Fibroblast of skin of back (primary cell): ENCODE measurements around the gene DNAJC16.

Experiments used
- DNase-seq: peaks from one replicate; pipeline ENCODE4 v3.0.0-alpha.2; 2013

DNAJC16 gene

DNA sequence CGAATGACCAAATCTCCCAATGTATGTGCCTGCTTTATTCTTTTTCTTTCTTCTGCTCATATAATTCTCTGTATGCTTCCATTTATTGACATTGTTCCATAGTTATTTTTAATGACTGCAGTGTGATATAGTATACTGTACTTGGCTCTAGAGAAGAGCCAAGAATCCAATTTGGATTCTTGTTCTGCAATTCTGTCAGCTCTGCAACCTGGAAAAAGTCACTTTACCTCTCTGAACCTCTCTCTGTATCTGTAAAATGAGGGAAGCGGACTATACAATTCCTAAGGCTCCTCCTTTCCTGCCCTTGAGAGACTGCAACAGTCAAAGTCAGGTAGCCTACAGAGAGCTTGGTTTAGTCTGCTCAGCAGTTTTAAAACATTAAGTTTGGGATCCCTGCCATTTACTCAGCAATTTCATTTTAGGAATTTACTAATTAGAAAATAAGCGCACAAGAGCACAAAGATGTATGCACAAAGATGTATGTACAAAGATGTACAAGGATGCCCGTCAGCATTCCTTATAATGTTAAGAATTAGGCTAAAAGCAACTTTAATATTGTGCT lies 14.7 kb downstream of the DNAJC16 start:
- DNase-seq = no peak

DNA sequence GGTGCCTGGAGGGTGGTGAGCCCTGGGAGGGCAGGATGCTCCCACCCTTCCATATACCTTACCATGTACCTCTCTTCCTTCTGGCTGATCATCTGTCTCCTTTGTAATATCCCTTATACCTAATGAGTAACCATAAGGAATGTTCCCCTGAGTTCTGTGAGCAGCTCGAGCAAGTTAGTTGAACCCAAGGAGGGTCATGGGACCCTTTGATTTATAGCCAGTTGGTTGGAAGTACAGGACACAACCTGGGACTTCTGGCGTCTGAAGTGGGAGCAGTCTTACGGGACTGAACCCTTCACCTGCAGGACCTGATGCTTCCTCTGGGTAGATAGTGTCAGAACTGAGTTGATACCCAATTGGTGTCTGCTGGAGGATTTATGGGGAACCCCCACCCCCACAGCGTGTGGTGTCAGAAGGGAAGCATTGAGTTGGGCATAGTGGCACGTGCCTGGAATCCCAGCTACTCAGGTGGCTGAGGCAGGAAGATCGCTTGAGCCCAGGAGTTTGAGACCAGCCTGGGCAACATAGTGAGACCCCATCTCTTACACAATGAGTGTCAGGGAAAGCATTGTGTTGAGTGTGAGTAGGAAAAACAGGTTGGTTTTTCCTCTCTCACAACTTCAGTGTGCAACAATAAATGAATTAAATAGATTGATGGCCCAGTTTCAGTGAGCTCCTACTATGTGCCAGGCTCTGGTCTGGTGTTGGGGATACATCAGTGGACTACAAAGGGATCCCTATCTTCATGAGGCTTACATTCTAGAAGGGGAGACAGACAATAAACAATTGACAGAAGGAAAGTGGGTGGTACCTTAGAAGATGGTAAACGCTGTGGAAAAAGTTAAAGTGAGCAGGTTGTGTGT lies 16.0 kb downstream of the DNAJC16 start:
- no peak for DNase-seq

DNA sequence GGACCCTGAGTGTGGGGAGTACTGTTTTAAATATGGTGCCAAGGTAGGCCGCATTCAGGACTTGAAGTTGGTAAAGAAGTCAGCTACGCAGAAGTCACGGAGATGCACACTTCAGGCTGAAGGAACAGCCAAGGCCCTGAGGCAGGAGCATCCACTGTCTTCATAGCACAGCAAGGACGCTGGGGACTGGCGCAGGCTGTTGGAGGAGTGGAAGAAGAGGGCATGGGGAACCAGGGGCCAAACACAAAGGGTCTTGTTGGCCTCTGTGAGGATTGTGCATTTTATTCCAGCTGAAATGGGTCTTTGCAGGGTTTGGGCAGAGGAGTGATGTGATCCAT lies 16.6 kb downstream of the DNAJC16 start:
- DNase-seq = no peak

DNA sequence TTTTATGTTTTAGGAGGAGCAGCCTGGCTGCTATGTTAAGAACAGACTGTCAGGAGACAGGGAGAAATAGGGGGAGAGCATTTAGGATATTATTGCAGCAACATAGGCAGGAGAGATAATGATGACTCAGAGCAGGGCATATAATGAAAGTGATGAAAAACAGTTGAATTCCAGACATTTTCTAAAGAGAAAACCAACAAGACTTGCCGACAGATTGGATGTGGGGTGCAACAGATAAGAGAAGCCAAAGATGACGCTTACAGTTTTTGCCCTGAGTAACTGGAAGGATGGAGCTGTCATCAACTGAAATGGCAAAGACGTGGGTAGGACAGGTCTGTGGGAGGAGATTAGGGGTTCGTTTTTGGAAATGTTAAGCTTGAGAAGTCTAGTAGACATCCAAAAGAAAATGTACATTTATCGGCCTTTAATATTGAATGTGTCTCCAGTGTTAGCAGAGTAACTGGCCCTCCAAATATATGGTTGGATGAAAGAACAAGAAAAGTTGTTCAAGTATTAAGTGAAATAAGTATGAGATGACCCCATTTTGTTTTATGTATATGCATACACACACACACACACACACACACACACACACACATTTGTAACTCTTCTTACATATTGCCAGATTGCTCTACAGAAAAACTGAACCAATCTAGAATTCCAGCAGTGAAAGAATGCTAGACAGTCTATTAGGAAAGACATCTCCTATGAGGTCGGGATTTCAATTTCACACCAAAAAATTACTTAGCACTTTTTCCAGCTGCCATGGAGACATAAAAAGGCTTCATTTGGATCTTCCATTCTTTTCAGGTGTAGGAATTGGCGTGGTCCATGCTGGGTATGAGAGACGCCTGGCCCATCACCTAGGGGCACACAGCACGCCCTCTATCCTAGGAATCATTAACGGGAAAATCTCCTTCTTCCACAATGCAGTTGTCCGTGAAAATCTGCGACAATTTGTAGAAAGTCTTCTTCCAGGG lies 17.2 kb downstream of the DNAJC16 start:
- DNase-seq = peak; percentile 78

DNA sequence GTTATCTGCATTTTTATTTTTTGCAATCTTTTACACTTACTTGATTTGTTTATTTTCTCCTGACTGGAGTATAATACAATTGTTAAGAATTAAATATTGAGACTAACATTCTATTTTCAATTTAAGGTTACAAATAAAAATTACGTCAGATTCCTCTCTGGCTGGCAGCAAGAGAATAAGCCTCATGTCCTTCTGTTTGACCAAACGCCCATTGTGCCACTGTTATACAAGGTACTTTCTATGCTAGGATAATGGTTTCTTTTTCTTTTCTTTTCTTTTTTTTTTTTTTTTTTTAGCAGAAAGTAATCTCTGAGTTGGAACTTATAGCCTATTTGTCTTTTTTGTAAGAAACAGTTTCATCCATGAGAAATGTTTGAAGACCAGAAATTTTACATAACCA lies 20.0 kb downstream of the DNAJC16 start:
- DNase-seq = no peak

DNA sequence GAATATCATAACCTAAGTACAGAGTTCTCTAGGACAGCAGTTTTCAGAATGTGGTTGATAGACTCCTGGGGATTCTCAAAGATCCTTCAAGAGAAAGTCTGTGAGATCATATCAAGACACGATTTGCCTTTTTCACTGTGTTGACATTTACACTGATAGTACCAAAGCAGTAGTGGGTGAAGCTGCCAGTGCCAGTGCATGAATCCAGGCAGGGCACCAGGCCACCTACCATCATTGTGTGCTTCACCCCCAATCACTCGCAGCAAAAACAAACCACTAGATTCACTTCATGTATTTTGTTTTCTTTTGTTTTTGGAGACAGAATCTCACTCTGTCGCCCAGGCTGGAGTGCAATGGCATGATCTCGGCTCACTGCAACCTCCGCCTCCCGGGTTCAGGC lies 23.9 kb downstream of the DNAJC16 start:
- no peak for DNase-seq

DNA sequence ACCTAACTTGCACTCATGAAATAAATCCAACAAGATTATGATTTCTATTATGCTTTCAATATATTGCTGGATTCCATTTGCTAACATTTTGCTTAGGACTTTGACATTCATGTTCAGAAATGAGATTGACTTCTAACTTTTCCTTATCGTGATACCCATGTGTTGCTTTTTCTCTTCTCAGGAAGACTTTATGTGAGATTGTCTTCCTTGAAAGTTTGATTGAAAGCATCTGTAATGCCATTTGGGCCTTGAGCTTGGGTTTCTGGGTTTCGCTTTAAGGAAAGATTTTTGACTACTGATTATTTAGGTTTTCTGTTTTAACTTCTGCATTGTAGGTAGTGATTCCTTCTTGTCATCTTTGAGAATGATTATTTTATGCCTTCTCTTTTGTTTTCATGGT lies 30.4 kb downstream of the DNAJC16 start:
- no peak for DNase-seq

DNA sequence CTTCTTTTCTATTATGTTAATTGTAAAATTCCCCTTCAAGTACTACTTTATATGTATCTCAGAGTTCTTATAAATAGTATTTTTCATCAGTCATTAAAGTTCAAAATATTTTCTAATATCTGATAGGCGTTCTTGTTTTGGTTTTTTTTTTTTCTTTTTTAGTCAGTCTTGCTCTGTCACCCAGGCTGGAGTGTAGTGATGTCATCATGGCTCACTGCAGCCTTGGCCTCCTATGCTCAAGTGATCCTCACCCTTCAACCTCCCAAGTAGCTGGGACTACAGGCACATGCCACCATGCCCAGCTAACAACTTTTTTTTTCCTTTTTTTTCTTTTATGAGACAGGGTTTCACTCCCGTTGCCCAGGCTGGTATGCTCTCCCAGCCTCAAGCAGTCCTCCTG lies 30.9 kb downstream of the DNAJC16 start:
- no peak for DNase-seq

DNA sequence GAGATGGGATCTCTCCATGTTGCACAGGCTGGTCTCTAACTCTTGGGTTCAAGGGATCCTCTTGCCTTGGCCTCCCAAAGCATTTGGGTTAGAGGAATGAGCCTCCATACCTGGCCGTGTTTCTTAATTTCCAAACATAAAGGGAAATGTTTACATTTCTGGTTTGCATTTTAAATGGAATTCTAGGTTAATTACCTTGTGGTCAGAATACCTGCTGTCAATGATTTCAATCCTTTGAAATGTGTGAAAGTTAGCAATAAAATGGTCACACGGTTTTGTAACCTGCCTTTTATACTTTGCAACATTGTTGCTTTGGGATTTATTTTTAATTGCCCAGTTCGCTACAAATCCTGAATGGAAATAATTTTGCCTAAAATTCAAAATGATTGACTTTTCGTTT lies 31.9 kb downstream of the DNAJC16 start:
- no peak for DNase-seq

DNA sequence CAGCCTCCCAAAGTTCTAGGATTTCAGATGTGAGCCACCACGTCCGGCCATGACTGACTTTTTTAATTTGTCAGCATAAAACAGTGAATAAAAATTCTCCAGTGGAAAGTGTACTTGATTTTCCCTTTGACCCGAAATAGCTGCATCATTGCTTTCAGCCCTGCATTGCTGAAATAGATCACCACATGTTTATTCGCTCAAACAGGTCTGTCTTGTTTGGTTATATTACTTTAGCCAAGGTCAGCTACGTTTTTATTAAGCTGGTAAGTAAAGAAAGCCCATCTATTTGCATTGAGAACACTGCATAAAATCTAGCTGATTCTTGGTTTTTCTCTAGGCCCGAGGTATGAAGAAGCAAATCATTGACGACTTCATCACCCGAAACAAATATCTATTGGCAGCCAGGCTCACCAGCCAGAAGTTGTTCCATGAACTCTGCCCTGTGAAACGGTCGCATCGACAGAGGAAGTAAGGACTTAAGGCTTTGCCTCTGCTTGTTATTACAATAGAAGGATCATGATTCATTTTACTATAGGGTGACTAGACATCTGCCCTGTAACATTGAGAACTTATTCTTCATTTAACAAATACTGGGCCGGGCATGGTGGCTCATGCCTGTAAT lies 32.7 kb downstream of the DNAJC16 start:
- no peak for DNase-seq

DNA sequence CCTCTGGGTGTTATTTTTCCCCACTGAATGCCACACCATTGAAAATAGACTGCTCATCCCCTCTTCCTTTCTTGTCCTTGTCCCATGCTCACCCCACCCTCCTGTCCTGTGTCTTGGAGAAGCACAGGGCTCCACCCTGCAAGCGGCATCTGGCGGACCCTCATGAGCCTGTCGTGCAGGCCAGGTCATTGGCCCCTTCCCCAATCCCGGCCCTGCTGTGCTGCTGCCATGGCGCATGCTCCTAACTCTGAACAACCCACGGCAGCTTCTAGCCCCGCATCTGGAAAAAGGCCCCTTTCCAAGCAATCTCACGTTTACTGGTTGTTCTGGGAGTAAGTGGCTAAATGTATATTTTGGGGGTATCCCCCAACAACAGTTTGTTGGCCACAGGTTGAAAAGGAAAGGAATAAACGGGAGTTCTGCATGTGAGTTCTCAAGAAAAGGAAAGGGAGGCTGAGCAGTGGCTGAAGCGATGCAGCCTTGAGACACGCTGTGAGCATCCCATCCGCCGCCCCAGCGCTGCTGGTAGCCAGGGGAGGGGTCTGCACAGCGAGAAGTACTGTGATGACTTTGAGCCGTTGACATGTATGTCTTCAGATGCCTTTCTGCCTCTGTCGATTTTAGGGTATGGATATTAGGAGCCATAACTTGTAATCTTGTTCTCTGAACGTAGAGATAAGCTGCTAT lies 41.9 kb downstream of the DNAJC16 start:
- DNase-seq = no peak

DNA sequence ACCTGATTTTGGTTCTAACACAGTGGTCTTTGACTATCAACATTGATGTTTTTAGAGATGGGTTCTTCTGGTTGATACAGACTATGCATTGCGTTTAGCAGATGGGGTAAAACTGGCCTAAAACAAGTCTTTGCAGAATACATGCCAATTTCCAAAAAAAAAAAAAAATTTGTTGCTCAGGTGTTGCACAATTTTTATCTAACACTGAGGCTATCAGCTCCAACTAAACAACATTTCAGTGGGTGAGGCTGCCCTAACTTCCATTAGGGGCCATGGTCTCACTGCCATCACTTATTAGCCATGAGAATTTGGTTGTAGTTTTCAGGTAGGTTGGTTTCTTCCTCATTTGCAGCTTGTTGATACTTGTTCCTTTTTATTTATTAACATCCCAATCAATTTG lies 44.2 kb downstream of the DNAJC16 start:
- no peak for DNase-seq

DNA sequence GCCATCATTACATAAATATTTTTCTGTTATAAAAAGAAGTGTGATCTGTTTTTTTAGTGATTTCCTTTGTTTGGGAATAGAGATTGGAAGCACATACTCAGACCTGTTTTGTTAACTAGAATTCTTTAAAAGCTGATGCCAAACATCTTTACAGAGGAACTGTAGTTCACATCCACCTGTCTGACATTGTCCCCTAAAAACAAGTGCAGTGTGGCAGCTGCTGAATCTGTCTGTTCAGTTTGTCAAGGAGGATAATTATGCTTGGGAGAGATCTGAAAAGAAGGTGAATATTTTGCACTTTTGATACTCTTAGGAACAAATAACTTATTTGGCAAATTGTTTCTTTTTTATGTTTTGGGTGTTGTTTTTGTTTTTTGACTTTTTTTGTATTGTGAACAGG lies 44.6 kb downstream of the DNAJC16 start:
- DNase-seq = no peak

DNA sequence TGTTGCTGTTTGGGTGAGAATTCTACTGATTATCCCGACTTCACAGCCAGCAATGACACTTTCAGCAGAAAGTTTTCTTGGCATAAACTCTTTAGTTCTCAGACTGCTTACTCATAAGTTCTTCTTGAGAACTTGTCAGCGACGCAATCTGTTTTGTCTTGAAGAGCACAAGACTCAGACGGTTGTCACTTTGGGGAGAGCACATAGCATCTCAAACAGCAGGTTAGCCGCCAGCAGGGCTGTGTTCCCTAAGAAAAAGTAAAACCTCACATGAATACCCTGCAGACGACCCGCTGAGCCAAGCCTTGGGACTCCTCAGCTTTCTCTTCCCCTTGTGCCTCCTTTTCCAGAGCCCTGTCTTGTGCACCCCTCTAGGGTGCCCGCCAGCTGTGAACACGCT lies 46.8 kb downstream of the DNAJC16 start:
- DNase-seq = peak; percentile 59

DNA sequence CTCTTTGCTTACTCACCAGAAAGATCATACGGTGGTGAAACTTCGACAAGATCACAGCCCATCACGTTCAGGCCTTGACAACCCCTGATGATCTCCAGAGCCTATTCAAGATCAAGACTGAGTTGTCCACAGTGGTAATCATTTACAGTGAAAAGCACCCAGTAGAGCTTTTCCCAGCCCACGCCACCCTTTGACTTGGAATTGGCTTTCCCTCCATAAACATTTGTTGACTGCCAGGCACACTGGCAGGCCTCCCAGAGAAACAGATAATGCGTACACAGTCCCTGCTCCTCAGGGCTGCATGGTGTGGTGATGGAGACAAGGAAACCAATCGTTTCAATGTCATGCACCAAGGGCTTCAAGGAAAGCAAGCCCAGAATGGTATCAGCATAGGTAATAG lies 48.1 kb downstream of the DNAJC16 start:
- DNase-seq = no peak

DNA sequence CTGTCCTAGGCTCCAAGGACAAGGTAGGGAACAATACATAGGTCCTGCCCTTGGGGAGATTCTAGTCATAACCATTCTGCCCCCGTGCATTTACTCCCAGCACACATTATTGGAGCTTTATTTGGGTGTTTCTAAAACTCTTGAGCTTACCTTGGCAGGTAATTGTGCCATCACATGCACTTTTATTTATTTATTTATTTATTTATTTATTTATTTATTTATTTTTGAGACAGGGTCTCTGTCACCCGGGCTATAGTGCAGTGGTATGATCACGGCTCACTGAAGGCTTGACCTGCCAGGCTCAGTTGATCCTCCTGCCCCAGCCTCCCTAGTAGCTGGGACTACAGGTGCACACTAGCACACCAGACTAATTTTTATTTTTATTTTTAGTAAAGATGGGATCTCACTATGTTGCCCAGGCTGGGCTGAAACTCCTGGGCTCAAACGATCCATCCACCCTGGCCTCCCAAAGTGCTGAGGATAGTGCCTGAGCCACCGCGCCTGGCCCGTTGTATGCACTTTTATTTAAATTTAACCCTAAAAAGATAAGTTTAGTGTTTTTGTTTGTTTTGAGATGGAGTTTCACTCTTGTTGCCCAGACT lies 49.0 kb downstream of the DNAJC16 start:
- DNase-seq = no peak

DNA sequence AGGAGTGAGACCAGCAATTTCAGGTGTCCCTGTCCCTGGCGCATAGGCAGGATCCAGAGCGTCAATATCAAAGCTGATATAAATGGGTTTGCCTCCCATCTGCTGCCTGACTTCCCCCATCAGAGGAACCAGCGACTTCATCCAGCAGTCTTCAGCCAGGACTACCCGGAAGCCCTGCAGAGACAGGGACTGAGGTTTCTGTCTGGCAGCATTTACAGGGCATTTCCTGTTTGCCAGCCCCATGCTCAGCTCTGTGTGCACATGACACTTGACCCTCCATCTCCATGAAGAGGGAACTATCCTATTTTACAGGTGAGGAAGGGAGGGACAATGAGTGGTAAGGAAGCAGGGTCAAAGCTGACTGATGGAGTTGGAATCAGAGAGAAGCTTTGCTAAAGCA lies 51.0 kb downstream of the DNAJC16 start:
- DNase-seq = peak; percentile 2

DNA sequence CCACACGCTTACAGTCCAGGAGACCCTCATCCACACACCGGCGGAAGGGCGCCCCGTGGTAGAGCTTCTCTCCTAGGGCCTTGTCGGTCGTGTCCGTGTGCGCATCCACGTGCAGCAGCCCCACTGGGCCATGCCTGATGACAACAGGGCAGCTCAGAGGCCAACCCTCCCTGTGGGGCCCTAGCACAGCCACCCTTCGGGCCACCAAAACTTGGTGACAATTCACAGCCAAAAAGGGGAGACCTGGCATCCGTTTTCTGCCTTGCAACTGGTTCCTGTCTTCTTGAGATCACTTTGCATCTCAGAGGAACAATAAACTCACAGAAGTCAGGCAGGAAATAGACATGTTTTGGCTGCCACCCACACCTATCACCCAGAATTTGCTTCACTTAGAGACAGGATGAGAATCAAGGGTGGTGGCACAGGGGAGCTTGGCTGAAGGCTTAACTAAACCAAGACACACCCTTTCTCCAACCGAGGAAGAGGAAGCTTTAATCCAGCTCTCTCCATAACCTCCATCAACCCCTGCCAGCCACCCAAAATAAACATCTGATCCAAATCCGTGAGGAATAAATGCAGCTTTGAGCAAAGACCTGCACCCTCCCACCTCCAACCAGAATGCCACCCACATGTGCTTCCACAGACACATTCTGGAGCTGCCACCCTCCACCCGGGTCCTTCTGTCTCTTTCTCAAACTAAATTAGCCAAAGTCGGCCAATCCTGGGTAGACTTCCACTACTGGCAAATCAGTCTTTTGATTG lies 52.5 kb downstream of the DNAJC16 start:
- no peak for DNase-seq

DNA sequence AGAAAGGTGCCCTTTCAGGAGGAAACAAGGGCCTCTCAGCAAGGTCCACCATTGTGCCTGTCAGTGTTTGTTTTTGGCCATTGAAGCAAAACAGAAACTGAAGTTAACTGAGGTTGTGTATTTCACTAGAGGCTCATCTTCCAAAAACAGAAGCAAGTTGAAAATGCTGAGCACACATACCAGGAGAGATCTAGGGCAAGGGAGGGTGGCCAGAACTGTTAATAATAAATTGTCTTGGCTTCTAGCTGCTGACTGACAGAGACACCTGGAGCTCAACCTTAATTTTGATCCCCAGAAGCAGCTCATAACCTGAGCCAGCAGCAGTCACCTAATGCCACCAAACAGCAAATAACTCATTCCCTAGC lies 53.0 kb downstream of the DNAJC16 start:
- DNase-seq = no peak

DNA sequence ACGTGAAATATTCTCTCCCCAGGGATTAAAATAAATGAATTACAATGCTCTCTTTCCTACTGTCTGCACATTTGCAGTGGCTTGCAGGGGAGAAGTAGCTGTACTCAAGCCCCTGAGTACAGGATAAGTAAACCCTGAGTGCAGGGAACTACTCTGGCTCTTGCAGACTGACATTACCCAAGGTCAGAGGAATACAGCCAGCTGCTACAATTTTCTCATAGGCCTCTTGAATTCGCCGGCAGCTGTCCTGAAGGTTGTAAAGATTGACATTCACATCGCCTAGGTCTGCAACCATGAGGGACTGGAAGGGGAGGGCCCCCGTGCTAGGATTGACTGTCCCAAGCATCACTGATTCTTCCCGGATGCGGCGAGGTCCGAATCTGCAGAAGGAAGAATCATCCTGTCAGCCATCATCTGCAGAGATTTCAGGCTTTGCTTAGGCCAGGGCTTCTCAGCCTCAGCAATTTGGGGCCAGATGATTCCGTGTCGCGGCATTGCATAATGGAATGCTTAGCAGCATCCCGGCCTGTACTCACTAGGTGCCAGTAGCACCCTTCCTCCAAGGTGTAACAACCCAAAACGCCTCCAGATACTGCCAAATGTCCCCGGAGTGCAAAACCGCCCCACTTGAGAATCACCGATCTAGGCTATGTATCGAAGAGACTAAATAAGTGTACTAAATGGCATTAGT lies 56.5 kb downstream of the DNAJC16 start:
- no peak for DNase-seq
